MM.1S (cell line): ENCODE measurements around the gene KAT7.

Experiments
- DNase-seq: peaks from one replicate; pipeline ENCODE4 v3.0.0-alpha.2; 2015
- H2AFZ ChIP-seq: fragments of 300-600 bp; sonication (generic); 2 replicates; pipeline ENCODE4 v1.6.0; 2016; ENCODE audit warnings: antibody characterized with exemption, low read length
- H3F3A ChIP-seq: fragments of 300-600 bp; sonication (generic); 2 replicates; pipeline ENCODE4 v1.6.1; 2016; ENCODE audit warnings: mild to moderate bottlenecking, antibody characterized with exemption, low read length, moderate library complexity, mixed read lengths; ENCODE audit not compliant: insufficient read depth
- H3K27ac ChIP-seq: fragments of 300-600 bp; sonication (generic); 2 replicates; pipeline ENCODE4 v1.5.1; 2016; ENCODE audit warnings: mild to moderate bottlenecking, low read length
- H3K27me3 ChIP-seq: fragments of 300-600 bp; sonication (generic); replicated peaks from 2 replicates; pipeline ENCODE4 v1.6.0; 2016; ENCODE audit warnings: low read length; ENCODE audit not compliant: insufficient read depth
- H3K36me3 ChIP-seq: fragments of 300-600 bp; sonication (generic); replicated peaks from 2 replicates; pipeline ENCODE4 v1.6.1; 2016; ENCODE audit warnings: mild to moderate bottlenecking, low read length, mixed read lengths; ENCODE audit not compliant: insufficient read depth
- H3K4me1 ChIP-seq: fragments of 300-600 bp; sonication (generic); 2 replicates; pipeline ENCODE4 v1.6.1; 2016; ENCODE audit warnings: low read length, mixed read lengths
- H3K4me2 ChIP-seq: fragments of 300-600 bp; sonication (generic); 2 replicates; pipeline ENCODE4 v1.6.0; 2016; ENCODE audit warnings: low read depth, low read length
- H3K4me3 ChIP-seq: fragments of 300-600 bp; sonication (generic); 2 replicates; pipeline ENCODE4 v1.5.1; 2016; ENCODE audit warnings: low read length, mixed read lengths
- H3K79me2 ChIP-seq: fragments of 300-600 bp; sonication (generic); 2 replicates; pipeline ENCODE4 v1.6.1; 2016; ENCODE audit warnings: mixed run types, low read length, mixed read lengths
- H3K9ac ChIP-seq: fragments of 300-600 bp; sonication (generic); 2 replicates; pipeline ENCODE4 v1.6.1; 2016; ENCODE audit warnings: low read length, mixed read lengths
- H3K9me2 ChIP-seq: fragments of 300-600 bp; sonication (generic); replicated peaks from 2 replicates; pipeline ENCODE4 v1.6.1; 2016; ENCODE audit warnings: mild to moderate bottlenecking, low read length, mixed read lengths; ENCODE audit not compliant: insufficient read depth
- H3K9me3 ChIP-seq: fragments of 300-600 bp; sonication (generic); replicated peaks from 2 replicates; pipeline ENCODE4 v1.6.1; 2016; ENCODE audit warnings: mild to moderate bottlenecking, low read length, mixed read lengths; ENCODE audit not compliant: insufficient read depth
- H4K20me1 ChIP-seq: fragments of 300-600 bp; sonication (generic); 2 replicates; pipeline ENCODE4 v1.6.1; 2016; ENCODE audit warnings: mild to moderate bottlenecking, low read length, moderate library complexity, mixed read lengths; ENCODE audit not compliant: insufficient read depth
- EZH2 ChIP-seq: fragments of 300-600 bp; sonication (generic); optimal IDR thresholded peaks from 2 replicates; pipeline ENCODE3; 2017; ENCODE audit warnings: low read depth, mild to moderate bottlenecking, antibody characterized with exemption, low read length, mixed read lengths
- EZH2phosphoT487 ChIP-seq: fragments of 300-600 bp; sonication (generic); IDR thresholded peaks from 2 replicates; pipeline ENCODE4 v1.6.1; 2018; ENCODE audit warnings: antibody characterized with exemption, low read length
- TF ChIP-seq, protein P1 (sequence below): fragments of 300-600 bp; sonication (generic); IDR thresholded peaks from 2 replicates; pipeline ENCODE4 v1.5.1; 2016; ENCODE audit warnings: antibody characterized with exemption, low read length, mixed read lengths

Gene KAT7

DNA sequence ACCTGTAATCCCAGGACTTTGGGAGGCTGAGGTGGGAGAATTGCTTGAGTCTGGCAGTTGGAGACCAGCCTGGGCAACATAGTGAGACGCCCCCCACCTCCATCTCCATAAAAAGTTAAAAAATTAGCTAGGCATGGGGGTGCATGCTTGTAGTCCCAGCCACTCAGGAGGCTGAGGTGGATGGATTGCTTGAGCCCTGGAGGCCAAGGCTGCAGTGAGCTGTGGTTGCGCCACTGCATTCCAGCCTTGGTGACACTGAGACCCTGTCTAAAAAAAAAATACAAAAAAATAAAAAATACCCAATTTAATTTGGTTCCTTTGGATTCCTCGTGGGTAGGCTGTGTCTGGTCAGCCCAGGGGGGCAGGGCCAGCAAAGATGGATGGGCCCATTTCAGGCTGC is 85.4 kb downstream of the KAT7 start:
- DNase-seq, result no peak
- Histone ChIP-seq H3F3A (no peaks in the 10 kb centered on the region), H3K9me3 (no peaks in the 10 kb centered on the region), H3K36me3 (no peaks in the 10 kb centered on the region), H3K4me3 (no peak overlapping the region), H2AFZ (no peak overlapping the region), H4K20me1 (no peaks in the 10 kb centered on the region), H3K79me2 (no peaks in the 10 kb centered on the region), H3K27me3 (peaks cover 65% of the 10 kb centered on the region), H3K9ac (no peak overlapping the region), H3K27ac (no peak overlapping the region), H3K9me2 (no peaks in the 10 kb centered on the region), H3K4me2 (no peak overlapping the region), H3K4me1 (no peaks in the 10 kb centered on the region)
- TF ChIP-seq EZH2 (no peak), EZH2phosphoT487 (no peak)
- TF ChIP-seq, protein P1, sequence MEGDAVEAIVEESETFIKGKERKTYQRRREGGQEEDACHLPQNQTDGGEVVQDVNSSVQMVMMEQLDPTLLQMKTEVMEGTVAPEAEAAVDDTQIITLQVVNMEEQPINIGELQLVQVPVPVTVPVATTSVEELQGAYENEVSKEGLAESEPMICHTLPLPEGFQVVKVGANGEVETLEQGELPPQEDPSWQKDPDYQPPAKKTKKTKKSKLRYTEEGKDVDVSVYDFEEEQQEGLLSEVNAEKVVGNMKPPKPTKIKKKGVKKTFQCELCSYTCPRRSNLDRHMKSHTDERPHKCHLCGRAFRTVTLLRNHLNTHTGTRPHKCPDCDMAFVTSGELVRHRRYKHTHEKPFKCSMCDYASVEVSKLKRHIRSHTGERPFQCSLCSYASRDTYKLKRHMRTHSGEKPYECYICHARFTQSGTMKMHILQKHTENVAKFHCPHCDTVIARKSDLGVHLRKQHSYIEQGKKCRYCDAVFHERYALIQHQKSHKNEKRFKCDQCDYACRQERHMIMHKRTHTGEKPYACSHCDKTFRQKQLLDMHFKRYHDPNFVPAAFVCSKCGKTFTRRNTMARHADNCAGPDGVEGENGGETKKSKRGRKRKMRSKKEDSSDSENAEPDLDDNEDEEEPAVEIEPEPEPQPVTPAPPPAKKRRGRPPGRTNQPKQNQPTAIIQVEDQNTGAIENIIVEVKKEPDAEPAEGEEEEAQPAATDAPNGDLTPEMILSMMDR, result no peak

DNA sequence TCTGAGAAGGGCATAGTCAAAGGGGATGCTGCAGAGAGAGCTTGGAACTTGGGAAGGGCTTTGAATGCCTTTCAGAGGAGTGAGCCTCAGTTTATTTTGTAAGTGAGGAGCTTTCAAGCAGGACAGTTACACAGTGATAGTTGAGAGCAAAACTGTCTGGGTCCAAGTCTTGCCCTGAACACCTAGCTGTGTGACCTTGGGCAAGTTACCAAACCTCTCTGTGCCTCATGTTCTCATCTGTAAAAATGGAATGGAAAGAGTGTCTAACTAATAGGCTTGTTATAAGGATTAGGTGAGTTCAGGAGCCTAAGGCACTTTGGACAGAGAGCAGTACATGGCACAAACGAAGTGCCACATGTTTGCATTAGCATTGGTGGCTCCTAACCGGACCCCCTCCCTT is 86.4 kb downstream of the KAT7 start:
- H3K4me2 ChIP-seq, result no peak overlapping the region
- H3K79me2 ChIP-seq, result no peaks in the 10 kb centered on the region
- H3K4me3 ChIP-seq, result no peak overlapping the region
- DNase-seq, result no peak
- H3K9me2 ChIP-seq, result no peaks in the 10 kb centered on the region
- no peaks in the 10 kb centered on the region for H3K9me3 ChIP-seq
- H2AFZ ChIP-seq, result no peak overlapping the region
- no peaks in the 10 kb centered on the region for H3F3A ChIP-seq
- H4K20me1 ChIP-seq, result no peaks in the 10 kb centered on the region
- H3K27me3 ChIP-seq, result peaks cover 65% of the 10 kb centered on the region
- TF ChIP-seq EZH2phosphoT487 (no peak), EZH2 (no peak)
- TF ChIP-seq, protein P1, result no peak
- no peaks in the 10 kb centered on the region for H3K36me3 ChIP-seq
- H3K4me1 ChIP-seq, result no peaks in the 10 kb centered on the region
- no peak overlapping the region for H3K27ac ChIP-seq
- no peak overlapping the region for H3K9ac ChIP-seq

DNA sequence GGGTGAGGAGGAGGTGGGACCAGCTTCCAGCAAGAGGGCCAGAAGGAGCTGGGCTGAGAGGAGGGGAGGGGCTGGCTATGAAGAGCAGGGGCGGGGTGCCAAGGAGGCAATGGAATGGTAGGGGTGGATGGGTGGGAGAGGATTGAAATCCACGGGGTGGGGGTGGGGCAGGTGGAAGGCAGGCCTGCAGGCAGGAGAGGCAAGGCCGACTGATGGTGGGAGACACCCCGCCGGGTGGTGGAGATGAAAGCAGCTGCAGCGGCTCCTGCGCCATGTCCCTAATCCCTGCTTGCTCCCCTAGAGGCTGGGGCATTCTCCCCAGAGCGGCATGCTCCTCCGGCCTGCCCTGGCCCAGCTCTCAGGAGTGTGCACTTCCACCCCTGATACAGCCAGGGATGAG is 87.2 kb downstream of the KAT7 start:
- no peak for DNase-seq
- Histone ChIP-seq H3K9ac (no peak overlapping the region), H2AFZ (no peak overlapping the region)

DNA sequence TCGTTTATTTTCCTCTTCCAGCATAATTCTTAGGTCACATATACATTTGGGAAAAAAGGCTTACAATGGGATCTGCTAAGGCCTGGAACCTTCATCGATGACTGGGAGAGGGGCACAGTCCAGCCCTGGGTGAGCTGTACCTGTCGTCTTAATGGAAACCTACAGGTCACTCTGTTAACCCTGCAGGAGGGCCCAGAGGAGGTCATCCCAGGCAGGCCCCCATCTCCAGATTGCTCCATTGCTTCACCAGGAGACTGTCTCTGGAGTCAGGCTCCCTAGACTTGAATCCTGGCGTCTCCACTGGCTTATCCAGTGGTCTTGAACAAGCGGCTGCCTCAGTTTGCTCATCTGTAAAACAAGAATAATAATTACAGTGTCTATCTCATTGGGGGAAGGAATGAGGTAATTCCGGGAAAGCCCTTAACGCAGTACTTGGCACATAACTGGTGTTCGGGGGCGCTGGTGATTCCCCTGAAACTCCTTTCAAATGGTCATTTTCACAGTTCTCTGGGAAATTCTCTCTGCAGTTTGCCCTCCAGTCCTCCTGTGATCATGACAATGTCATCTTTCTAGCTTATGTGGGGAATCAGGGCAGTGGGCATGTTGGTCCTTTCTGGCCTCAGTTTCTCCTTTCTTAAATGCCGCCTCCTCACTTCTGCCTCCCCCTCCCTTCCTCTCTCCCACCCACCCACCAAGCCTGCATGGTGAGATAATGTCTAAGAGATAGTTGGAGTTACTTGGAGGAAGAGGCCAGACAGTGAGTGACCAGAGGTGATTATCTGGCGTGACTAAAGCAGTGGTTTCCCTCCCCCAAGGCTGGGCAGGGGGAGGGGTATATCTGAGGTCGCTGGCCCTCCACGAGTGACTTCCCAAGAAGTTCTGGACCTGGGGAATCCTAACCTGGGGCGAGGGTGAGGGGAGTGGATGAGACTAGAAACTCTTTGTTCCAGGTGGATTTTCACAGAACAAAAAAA is 90.7 kb downstream of the KAT7 start:
- no peaks in the 10 kb centered on the region for H3K9me2 ChIP-seq
- DNase-seq, result no peak
- no peak overlapping the region for H3K4me2 ChIP-seq
- no peaks in the 10 kb centered on the region for H3K36me3 ChIP-seq
- H3K4me1 ChIP-seq, result peaks cover 3% of the 10 kb centered on the region; the same call in 1 of the 2 replicates
- H2AFZ ChIP-seq, result no peak overlapping the region
- H3K27ac ChIP-seq, result no peak overlapping the region
- H3F3A ChIP-seq, result no peaks in the 10 kb centered on the region
- no peaks in the 10 kb centered on the region for H4K20me1 ChIP-seq
- H3K79me2 ChIP-seq, result no peaks in the 10 kb centered on the region
- no peaks in the 10 kb centered on the region for H3K9me3 ChIP-seq
- TF ChIP-seq EZH2phosphoT487 (no peak), EZH2 (no peak)
- TF ChIP-seq, protein P1, result no peak
- peaks cover 83% of the 10 kb centered on the region for H3K27me3 ChIP-seq
- H3K9ac ChIP-seq, result no peak overlapping the region
- H3K4me3 ChIP-seq, result no peak overlapping the region

More for the DNA sequence above, 87.2 kb downstream of the KAT7 start:
- Histone ChIP-seq H3K4me2 (no peak overlapping the region), H3K9me2 (no peaks in the 10 kb centered on the region), H3K36me3 (no peaks in the 10 kb centered on the region), H3K9me3 (no peaks in the 10 kb centered on the region), H3K4me1 (peaks cover 3% of the 10 kb centered on the region; the same call in 1 of the 2 replicates), H3K27me3 (peaks cover 58% of the 10 kb centered on the region), H3K4me3 (no peak overlapping the region), H3K79me2 (no peaks in the 10 kb centered on the region), H3F3A (no peaks in the 10 kb centered on the region), H3K27ac (no peak overlapping the region), H4K20me1 (no peaks in the 10 kb centered on the region)
- TF ChIP-seq EZH2, result no peak
